Breast epithelium (tissue), 3 donors: ENCODE measurements around the gene NME2.
A peak's percentile ranks its signal among the peaks of the same experiment; 100 is the strongest.

Experiments used
- CTCF ChIP-seq, 3 donors: fragments of 450-650 bp; IDR thresholded peaks; one replicate each; pipeline ENCODE4 v1.5.1; 2016 to 2017; ENCODE audit warnings: antibody characterized with exemption in 3 of 3, mild to moderate bottlenecking in 3 of 3, moderate library complexity in 3 of 3
- POLR2A ChIP-seq: fragments of 450-650 bp; IDR thresholded peaks from one replicate; pipeline ENCODE4 v1.6.1; 2016; ENCODE audit warnings: antibody characterized with exemption, mild to moderate bottlenecking, moderate library complexity
- POLR2AphosphoS5 ChIP-seq, 3 donors: sonication (generic); formaldehyde crosslinking; IDR thresholded peaks; one replicate each; pipeline ENCODE4 v1.6.1; 2017; ENCODE audit warnings: antibody characterized with exemption in 3 of 3

- TF ChIP-seq CTCF (IDR thresholded peaks at IDR 0.05) (no peak), POLR2AphosphoS5 (IDR thresholded peaks at IDR 0.05) (no peak), POLR2A (peak; percentile 47)
Observed at GRCh38 chr17:51165680-51166197, 472 bp upstream of the NME2 start.
